HG02798 (cell line): Measurements from ENCODE around the gene SNORC.

Experiments
- ATAC-seq: cut with Tn5 transposase; IDR thresholded peaks from one replicate; pipeline ENCODE4 v1.9.1; 2021; ENCODE audit warnings: mild to moderate bottlenecking; ENCODE audit not compliant: unreplicated experiment, poor library complexity

SNORC gene

GRCh38 chr2:232920055-232920454, 50.0 kb downstream of the SNORC start:
- no peak for ATAC-seq

GRCh38 chr2:232920760-232921159, 50.7 kb downstream of the SNORC start:
- ATAC-seq: no peak

- ATAC-seq: no peak
Measured at GRCh38 chr2:232924433-232924832, 54.4 kb downstream of the SNORC start.

GRCh38 chr2:232925153-232925820, 55.2 kb downstream of the SNORC start:
- ATAC-seq: no peak

- ATAC-seq: no peak
Measured at GRCh38 chr2:232925821-232926156, 55.7 kb downstream of the SNORC start.

GRCh38 chr2:232926431-232926939, 56.4 kb downstream of the SNORC start:
- no peak for ATAC-seq

GRCh38 chr2:232927032-232927792, 57.1 kb downstream of the SNORC start:
- ATAC-seq: no peak

- no peak for ATAC-seq
Measured at GRCh38 chr2:232927793-232928550, 57.9 kb downstream of the SNORC start.
